ENCODE results near the gene TNFAIP2. TPM values are rescaled to one million over a fixed set of nuclear protein-coding genes. Genes with fewer than 3 reads are reported as not detected.
"Not testable (repeated sequence)": the region's sequence is repeated elsewhere in the genome, so short reads cannot be mapped to it uniquely, and the experiment has no call there.

Gene TNFAIP2
- total and polyA plus RNA-seq, 8 donors = 28.4 to 237 (median 34.7) TPM

DNA sequence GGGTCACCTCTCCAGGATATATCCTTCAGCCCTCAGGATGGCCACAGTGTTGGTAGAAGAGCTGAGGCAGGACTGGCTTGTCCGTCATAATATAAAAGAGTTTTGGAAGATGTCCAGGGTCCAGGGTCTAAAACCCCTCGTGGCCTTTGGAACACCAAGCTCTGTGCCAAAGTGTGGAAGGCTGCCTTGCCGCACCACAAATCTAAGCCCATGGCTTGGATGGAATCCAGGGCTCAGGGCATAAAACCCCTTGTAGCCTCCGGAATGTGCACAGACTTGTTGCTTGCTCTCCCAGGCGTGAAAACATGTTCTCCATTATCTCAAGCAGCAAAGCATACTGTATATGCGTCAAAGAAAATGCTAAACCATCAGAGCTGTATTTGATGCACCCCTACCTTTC lies 46.7 kb downstream of the TNFAIP2 start:
- TF ChIP-seq, protein P1, sequence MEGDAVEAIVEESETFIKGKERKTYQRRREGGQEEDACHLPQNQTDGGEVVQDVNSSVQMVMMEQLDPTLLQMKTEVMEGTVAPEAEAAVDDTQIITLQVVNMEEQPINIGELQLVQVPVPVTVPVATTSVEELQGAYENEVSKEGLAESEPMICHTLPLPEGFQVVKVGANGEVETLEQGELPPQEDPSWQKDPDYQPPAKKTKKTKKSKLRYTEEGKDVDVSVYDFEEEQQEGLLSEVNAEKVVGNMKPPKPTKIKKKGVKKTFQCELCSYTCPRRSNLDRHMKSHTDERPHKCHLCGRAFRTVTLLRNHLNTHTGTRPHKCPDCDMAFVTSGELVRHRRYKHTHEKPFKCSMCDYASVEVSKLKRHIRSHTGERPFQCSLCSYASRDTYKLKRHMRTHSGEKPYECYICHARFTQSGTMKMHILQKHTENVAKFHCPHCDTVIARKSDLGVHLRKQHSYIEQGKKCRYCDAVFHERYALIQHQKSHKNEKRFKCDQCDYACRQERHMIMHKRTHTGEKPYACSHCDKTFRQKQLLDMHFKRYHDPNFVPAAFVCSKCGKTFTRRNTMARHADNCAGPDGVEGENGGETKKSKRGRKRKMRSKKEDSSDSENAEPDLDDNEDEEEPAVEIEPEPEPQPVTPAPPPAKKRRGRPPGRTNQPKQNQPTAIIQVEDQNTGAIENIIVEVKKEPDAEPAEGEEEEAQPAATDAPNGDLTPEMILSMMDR (IDR thresholded peaks at IDR 0.05) = no peak
- ATAC-seq = no peak
- intact Hi-C loops (cut with DNase I) = no loop called here

DNA sequence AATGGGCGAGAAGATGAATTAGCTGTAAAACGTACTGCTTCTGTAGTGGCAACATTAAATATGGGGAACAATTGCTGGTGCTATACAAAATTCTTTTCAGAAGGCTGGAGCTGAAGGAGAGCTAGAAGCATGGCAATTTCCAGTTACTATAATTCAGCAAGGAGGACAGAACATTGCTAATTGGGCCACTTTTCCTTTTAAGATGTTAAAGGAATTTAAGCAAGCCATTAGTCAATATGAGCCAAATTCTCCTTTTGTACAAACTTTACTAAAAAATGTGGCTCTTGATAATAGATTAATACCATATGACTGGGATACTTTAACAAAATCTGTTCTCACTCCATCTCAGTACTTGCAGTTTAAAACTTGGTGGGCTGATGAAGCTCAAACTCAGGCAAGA lies 47.9 kb downstream of the TNFAIP2 start:
- not testable (repeated sequence) for H3K27me3 ChIP-seq

More for the DNA sequence above, 46.7 kb downstream of the TNFAIP2 start:
- no peak for DNase-seq
- no peaks in the 10 kb centered on the region for H3K36me3 ChIP-seq
- no peaks in the 10 kb centered on the region for H3K27me3 ChIP-seq
- H3K4me3 ChIP-seq = no peak overlapping the region
- H3K9me3 ChIP-seq = peaks cover 3 to 29% of the 10 kb centered on the region in 2 donors
- no peak overlapping the region for H3K27ac ChIP-seq
- H3K4me1 ChIP-seq = no peaks in the 10 kb centered on the region

DNA sequence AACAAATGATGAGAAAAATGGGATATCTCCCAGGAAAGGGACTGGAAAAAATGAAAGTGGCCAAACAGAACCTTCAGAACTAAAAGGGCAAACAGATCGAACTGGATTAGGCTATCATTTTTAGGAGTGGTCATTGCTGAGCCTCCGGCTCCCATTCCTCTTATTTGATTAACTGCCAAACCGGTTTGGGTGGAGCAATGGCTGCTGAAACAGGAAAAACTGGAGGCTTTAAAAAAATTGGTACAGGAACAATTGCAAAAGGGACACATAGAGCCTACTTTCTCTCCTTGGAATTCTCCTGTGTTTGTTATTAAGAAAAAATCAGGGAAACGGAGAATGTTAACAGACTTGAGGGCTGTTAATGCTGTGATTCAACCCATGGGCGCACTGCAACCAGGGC lies 49.7 kb downstream of the TNFAIP2 start:
- intact Hi-C loops (cut with DNase I) = no loop called here
- Histone ChIP-seq H3K4me3 (no peak overlapping the region), H3K36me3 (no peaks in the 10 kb centered on the region), H3K27ac (no peak overlapping the region), H3K9me3 (peaks cover 3 to 32% of the 10 kb centered on the region in 2 donors), H3K27me3 (no peaks in the 10 kb centered on the region), H3K4me1 (no peaks in the 10 kb centered on the region)
- TF ChIP-seq, protein P1 (IDR thresholded peaks at IDR 0.05) = no peak
- no peak for ATAC-seq
- DNase-seq = no peak

More for the DNA sequence above, 47.9 kb downstream of the TNFAIP2 start:
- H3K9me3 ChIP-seq = peaks cover 3 to 32% of the 10 kb centered on the region in 2 donors
- ATAC-seq; H3K36me3 ChIP-seq; H3K4me3 ChIP-seq; intact Hi-C loops (cut with DNase I); H3K4me1 ChIP-seq; DNase-seq; H3K27ac ChIP-seq: not testable (repeated sequence)

DNA sequence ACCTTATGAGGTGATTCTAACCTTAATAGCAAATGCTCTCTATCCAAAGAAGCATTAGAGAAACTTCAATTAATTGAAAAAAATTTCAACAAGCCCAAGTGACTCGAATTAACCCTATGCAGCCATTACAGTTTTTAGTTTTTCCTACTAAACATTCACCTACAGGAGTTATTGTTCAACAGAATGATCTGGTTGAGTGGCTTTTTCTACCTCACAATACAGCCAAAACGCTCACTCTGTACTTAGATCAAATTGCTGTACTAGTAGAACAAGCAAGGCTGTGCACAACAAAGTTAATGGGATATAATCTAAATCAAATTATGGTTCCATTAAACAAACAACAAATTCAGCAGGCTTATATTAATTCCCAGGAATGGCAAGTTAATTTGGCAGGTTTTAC lies 50.6 kb downstream of the TNFAIP2 start:
- ATAC-seq; H3K36me3 ChIP-seq; DNase-seq; H3K4me1 ChIP-seq; intact Hi-C loops (cut with DNase I); H3K4me3 ChIP-seq; H3K27ac ChIP-seq; H3K27me3 ChIP-seq: not testable (repeated sequence)
- peaks cover 3 to 32% of the 10 kb centered on the region in 2 donors for H3K9me3 ChIP-seq

DNA sequence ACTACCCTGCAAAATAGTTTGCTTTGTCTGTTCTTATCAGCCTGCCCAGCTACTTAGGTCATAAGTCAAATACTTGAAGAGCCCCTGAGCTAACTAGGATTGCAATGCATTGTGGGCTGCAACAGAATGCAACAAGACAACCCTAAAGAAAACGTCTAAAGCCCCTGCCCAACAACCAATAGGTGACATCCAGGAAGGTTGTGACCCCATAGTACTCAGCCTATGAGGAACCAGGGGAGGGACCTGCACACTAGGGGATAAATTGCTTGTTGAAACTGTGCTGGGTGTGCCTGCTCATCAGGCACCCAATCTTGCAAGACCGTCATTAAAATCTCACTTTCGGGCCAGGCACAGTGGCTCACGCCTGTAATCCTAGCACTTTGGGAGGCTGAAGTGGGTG lies 52.9 kb downstream of the TNFAIP2 start:
- peak; percentile 25 for ATAC-seq
- peaks cover 3 to 22% of the 10 kb centered on the region in 2 donors for H3K9me3 ChIP-seq
- intact Hi-C loops (cut with DNase I); H3K4me3 ChIP-seq; H3K36me3 ChIP-seq; H3K4me1 ChIP-seq; H3K27ac ChIP-seq; H3K27me3 ChIP-seq; DNase-seq: not testable (repeated sequence)

DNA sequence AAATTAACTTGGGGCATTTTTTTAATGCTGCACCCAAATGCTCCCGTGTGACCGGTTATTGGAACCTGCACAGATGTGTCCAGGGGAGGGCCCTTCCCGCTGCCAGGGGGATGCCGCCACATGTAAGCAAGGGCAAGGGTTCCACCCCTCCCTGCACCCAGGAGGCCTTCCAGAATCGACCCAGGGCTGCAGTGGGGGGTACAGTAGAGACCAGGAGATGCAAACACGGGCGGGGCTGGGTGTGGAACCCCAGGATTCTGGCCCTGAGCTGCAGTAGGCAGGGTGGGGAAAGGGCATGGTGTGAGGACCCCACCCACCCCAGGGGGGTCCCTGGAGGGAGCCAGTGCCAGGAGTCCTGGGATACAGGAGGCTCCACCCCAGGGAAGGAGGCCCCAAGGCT lies 54.1 kb downstream of the TNFAIP2 start:
- ATAC-seq (no peak), DNase-seq (no peak)
- Histone ChIP-seq H3K4me3 (no peak overlapping the region), H3K4me1 (no peaks in the 10 kb centered on the region), H3K9me3 (peaks cover 3 to 20% of the 10 kb centered on the region in 2 donors), H3K27ac (no peak overlapping the region), H3K27me3 (no peaks in the 10 kb centered on the region), H3K36me3 (no peaks in the 10 kb centered on the region)
- TF ChIP-seq, protein P1 (IDR thresholded peaks at IDR 0.05) = no peak
- intact Hi-C loops (cut with DNase I) = no loop called here

DNA sequence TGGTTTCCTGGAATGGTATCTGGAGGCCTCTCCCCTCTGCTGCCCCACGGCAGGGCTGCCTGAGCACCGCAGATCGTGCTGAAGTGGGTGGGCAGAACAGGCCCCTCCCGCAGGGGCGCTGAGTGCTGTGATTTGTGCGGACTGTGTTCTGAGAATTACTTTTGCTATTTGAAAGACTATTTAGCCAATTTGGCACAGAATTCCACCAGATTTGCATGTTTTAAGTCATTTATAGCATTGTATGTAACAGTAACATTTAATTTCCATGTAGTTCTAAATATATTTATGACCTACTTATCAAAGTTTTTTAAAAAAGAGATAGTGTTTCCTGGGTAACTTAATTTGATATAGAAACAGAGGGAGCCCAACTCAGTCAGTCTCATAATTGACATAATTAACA lies 55.3 kb downstream of the TNFAIP2 start:
- ATAC-seq = no peak
- intact Hi-C loops (cut with DNase I) = no loop called here
- no peaks in the 10 kb centered on the region for H3K36me3 ChIP-seq
- peaks cover 3 to 15% of the 10 kb centered on the region in 2 donors for H3K9me3 ChIP-seq
- TF ChIP-seq, protein P1 (IDR thresholded peaks at IDR 0.05) = no peak
- H3K4me1 ChIP-seq = no peaks in the 10 kb centered on the region
- no peak overlapping the region for H3K4me3 ChIP-seq
- H3K27me3 ChIP-seq = no peaks in the 10 kb centered on the region
- DNase-seq = no peak
- no peak overlapping the region for H3K27ac ChIP-seq

All from left lung (tissue), 10 donors.